ENCODE results near the gene OCLN. TPM values are rescaled to one million over a fixed set of nuclear protein-coding genes. Genes with fewer than 3 reads are reported as not detected.
"Not testable (repeated sequence)": the region's sequence is repeated elsewhere in the genome, so short reads cannot be mapped to it uniquely, and the experiment has no call there.

Gene OCLN
- total RNA-seq, 2 experiments from 2014 or later, result 0.56 to 1.0 TPM

DNA sequence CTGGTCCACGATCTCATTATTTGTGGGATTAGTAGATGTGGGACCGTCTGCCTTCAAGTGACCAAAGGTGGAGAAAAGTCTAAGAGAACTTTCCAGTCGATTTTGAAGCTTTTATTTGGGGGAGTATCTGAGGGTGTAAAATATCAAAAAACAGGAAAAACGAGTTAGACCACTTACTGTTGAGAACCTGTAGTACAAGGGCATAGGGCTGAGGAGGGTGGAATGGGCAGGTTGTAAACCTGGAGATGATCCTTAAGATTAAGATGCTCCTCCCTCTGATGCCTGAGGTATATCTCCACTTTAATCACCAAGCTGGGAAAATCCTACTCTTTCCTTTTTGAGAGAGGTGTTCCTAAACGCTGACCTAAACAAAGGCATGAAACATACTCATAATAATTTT, 35.4 kb downstream of the OCLN start:
- no peaks in the 10 kb centered on the region for H3K36me3 Mint-ChIP-seq (ENCODE audit: low read depth)

DNA sequence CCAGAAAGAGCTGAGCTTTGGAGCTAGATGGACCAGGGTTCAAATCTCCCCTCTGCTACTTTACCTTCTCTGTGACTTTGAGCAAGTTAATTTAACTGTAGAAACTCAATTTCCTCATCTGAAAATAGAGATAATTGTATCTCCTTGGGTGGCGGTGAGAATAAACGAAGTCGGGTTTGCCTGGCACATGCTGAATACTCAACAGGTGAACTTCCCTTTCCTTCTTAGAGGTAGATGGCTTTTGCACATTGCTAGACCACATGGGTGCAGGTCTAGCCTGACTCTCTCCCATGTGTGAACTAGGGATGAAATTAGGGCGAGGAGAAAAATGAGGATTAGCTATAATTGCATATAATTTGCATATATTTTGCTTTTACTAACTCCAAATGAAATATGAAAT, 36.0 kb downstream of the OCLN start:
- no peaks in the 10 kb centered on the region for H3K4me1 Mint-ChIP-seq (ENCODE audit: low read depth)
- DNase-seq (no peak), ATAC-seq (no peak)
- H3K36me3 Mint-ChIP-seq (ENCODE audit: low read depth), result no peaks in the 10 kb centered on the region
- POLR2A ChIA-PET, result no interaction called here
- H3K9me3 Mint-ChIP-seq, result no peaks in the 10 kb centered on the region
- H3K4me3 Mint-ChIP-seq, result no peak overlapping the region
- no peak overlapping the region for H3K27ac Mint-ChIP-seq
- intact Hi-C loops (cut with micrococcal nuclease), result no loop called here
- CTCF ChIA-PET, result interaction anchor here (1.0 kb wide), 1 partner anchor 522 kb away, joined by 3 read pairs; no protein-coding TSS in a partner anchor
- TF ChIP-seq, protein P1, sequence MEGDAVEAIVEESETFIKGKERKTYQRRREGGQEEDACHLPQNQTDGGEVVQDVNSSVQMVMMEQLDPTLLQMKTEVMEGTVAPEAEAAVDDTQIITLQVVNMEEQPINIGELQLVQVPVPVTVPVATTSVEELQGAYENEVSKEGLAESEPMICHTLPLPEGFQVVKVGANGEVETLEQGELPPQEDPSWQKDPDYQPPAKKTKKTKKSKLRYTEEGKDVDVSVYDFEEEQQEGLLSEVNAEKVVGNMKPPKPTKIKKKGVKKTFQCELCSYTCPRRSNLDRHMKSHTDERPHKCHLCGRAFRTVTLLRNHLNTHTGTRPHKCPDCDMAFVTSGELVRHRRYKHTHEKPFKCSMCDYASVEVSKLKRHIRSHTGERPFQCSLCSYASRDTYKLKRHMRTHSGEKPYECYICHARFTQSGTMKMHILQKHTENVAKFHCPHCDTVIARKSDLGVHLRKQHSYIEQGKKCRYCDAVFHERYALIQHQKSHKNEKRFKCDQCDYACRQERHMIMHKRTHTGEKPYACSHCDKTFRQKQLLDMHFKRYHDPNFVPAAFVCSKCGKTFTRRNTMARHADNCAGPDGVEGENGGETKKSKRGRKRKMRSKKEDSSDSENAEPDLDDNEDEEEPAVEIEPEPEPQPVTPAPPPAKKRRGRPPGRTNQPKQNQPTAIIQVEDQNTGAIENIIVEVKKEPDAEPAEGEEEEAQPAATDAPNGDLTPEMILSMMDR (IDR thresholded peaks at IDR 0.05), result no peak
- H3K27me3 Mint-ChIP-seq, result peaks cover 3% of the 10 kb centered on the region

More for the DNA sequence above, 35.4 kb downstream of the OCLN start:
- intact Hi-C loops (cut with micrococcal nuclease), result no loop called here
- ChIA-PET POLR2A (no interaction called here), CTCF (no interaction called here)
- TF ChIP-seq, protein P1 (IDR thresholded peaks at IDR 0.05), result no peak
- Mint-ChIP-seq H3K4me1 (ENCODE audit: low read depth) (no peaks in the 10 kb centered on the region), H3K27me3 (peaks cover 3% of the 10 kb centered on the region), H3K4me3 (no peak overlapping the region), H3K9me3 (no peaks in the 10 kb centered on the region), H3K27ac (no peak overlapping the region)
- no peak for DNase-seq
- no peak for ATAC-seq

DNA sequence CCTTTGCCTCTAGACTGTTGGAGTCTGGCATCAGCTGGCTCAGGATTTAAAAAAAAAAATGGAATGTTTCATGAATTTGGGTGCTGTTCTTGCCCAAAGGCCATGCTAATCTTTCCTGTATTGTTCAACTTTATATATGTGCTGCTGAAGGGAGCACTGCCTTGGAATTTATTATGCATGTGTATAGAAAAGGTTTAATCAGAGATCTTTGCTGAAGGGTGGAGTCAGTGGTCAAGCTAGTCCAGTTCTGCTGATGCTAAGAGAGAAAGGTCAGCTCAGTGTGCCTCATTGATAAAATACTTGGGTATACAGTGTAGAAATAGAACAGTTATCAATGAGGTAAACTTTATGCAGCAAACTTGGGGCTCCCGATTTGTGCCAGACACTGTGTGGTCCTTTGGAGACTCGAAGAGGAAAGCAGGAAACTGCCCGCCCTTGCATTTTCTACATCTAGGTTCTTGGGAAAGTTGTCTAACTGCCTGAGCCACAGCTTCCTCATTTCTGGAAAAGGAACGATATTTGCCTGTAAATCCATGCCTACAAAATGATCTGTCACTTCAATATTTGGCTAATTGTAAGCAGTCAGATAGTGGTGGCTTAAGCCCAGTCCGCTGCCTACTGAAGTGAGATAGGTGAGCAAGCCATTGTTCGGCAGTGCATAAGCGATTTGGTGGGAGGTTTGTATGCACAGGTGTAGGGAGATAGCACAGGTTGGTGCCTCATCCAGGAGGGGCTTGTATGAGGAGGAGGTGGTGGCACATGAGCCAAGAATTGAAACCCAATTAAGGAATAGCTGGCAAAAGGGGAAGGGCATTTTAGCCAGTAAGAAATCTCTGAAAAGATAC, 38.2 kb downstream of the OCLN start:
- Mint-ChIP-seq H3K27me3 (peaks cover 3% of the 10 kb centered on the region), H3K4me3 (no peak overlapping the region), H3K27ac (no peak overlapping the region), H3K4me1 (ENCODE audit: low read depth) (no peaks in the 10 kb centered on the region), H3K9me3 (no peaks in the 10 kb centered on the region), H3K36me3 (ENCODE audit: low read depth) (no peaks in the 10 kb centered on the region)
- DNase-seq (no peak), ATAC-seq (no peak)
- ChIA-PET CTCF (no interaction called here), POLR2A (no interaction called here)
- intact Hi-C loops (cut with micrococcal nuclease), result no loop called here
- TF ChIP-seq, protein P1 (IDR thresholded peaks at IDR 0.05), result no peak

DNA sequence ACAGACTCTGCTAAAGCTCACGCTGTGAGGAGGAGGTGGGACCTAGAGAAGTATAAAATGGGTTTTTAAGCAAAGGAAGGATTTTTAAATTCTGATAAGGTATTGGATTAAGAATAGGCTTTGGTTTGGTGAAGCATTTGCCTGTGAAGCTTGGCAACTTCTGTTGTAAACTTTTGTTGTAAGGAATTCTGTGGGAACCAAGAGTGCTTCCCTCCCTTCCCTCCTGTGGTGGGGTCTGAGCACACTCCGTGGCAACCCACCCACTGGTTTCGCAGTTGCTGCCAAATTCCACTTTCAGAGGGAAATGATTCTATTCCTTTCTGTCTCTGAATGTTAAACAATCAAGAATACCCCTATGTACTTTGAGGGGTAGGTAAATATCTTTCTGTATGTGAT, 38.8 kb downstream of the OCLN start:
- no peaks in the 10 kb centered on the region for H3K36me3 Mint-ChIP-seq (ENCODE audit: low read depth)
- H3K4me1 Mint-ChIP-seq (ENCODE audit: low read depth), result no peaks in the 10 kb centered on the region
- H3K9me3 Mint-ChIP-seq, result no peaks in the 10 kb centered on the region
- ChIA-PET POLR2A (no interaction called here), CTCF (no interaction called here)
- no peak overlapping the region for H3K27ac Mint-ChIP-seq
- DNase-seq, result no peak
- no peak overlapping the region for H3K4me3 Mint-ChIP-seq
- intact Hi-C loops (cut with micrococcal nuclease), result no loop called here
- TF ChIP-seq, protein P1 (IDR thresholded peaks at IDR 0.05), result no peak
- peaks cover 3% of the 10 kb centered on the region for H3K27me3 Mint-ChIP-seq
- no peak for ATAC-seq

DNA sequence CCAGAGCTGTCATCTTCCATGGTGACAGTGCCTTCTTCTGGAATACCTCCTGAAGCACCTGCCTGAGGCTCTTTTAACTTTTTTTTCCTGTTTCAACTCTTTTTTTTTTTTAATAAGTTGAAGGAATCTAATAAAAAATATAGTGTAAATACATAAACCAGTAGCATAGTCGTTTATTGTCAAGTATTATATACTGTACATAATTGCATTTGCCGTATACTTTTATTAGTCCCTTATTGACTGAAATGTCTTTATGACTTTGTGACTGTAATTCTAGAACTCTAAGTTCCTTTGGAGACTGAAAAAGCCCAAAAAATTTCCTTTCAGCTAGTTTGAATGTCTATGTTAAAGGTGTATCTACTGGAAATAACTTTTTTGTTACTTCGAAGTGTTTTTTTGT, 45.3 kb downstream of the OCLN start:
- POLR2A ChIA-PET; H3K36me3 Mint-ChIP-seq (ENCODE audit: low read depth); ATAC-seq; H3K4me1 Mint-ChIP-seq (ENCODE audit: low read depth); DNase-seq; H3K27ac Mint-ChIP-seq; H3K9me3 Mint-ChIP-seq; H3K27me3 Mint-ChIP-seq; CTCF ChIA-PET; H3K4me3 Mint-ChIP-seq; intact Hi-C loops (cut with micrococcal nuclease): not testable (repeated sequence)

DNA sequence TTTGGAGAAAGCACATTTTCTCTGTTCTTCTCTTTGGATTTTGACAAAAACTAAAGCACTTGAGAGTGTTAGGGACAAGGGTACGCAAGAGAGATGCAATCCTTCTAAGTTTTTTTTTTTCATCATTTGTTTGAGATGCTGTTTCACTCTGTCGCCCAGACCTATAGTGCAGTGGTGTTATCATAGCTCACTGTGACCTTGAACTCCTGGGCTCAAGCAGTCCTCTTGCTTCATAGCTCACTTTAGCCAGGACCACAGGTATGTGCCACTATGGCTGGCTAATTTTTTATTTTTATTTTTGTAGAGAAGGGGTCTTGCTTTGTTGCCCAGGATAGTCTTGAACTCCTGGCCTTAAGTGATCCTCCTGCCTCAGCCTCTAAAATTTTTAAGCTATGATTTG, 46.1 kb downstream of the OCLN start:
- H3K27me3 Mint-ChIP-seq; H3K4me3 Mint-ChIP-seq; ATAC-seq; DNase-seq; intact Hi-C loops (cut with micrococcal nuclease); H3K9me3 Mint-ChIP-seq; H3K36me3 Mint-ChIP-seq (ENCODE audit: low read depth); H3K4me1 Mint-ChIP-seq (ENCODE audit: low read depth); CTCF ChIA-PET; POLR2A ChIA-PET; H3K27ac Mint-ChIP-seq: not testable (repeated sequence)

DNA sequence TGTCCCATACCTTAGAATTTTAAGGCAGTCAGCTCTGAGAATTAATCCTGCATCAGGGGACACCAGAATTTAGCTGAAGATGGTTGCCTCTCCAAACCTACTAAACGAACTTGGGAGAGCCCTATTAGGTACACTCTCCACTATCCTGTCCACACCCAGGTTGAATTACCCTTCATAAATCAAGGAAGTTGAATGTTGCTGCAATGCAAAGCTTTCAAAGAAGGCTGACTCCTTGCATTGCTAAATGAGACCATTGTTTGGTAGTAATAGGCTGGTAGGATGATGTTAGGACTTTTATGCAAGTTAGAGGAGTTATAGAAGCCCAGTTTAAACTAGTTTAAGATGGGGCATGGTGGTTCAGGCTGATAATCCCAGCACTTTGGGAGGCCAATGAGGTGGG, 48.8 kb downstream of the OCLN start:
- H3K4me3 Mint-ChIP-seq; CTCF ChIA-PET; H3K4me1 Mint-ChIP-seq (ENCODE audit: low read depth); H3K9me3 Mint-ChIP-seq; POLR2A ChIA-PET; H3K27me3 Mint-ChIP-seq; DNase-seq; intact Hi-C loops (cut with micrococcal nuclease); ATAC-seq; H3K27ac Mint-ChIP-seq; H3K36me3 Mint-ChIP-seq (ENCODE audit: low read depth): not testable (repeated sequence)

DNA sequence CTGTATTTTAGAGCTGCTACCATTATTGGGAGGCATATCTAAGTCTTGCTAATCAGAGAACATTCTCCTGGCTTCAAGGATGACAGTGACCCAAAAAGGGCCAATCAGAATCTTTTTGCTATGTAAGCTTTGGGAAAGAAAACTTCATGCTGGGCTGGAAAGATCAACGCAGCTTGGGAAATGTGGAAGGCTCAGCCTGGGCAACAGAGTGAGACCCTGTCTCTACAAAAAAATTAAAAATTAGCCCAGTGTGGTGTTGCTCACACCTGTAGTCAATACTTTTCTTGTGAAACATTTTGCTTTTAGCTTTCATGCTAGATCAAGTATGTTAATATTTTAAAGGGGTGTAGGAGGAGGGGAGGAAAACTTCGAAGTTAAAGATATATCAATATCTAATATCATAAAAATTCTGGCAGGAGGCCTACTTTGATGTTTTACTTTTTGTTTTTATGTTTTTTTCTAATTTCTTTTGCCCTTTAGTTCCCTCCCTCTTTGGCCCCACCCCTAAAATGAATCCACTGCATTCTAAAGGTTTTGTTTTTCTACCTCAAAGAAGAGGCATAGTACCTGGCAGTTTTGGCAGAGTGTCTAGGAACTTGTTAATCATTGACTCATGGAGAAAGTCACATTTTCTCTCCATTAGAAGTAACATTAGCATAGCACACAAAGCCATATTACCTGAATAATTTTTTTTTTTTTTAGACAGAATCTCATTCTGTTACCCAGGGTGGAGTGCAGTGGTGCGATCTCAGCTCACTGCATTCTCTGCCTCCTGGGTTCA, 50.4 kb downstream of the OCLN start:
- H3K27ac Mint-ChIP-seq; POLR2A ChIA-PET; CTCF ChIA-PET; H3K4me1 Mint-ChIP-seq (ENCODE audit: low read depth); ATAC-seq; H3K27me3 Mint-ChIP-seq; DNase-seq; H3K36me3 Mint-ChIP-seq (ENCODE audit: low read depth); intact Hi-C loops (cut with micrococcal nuclease); H3K4me3 Mint-ChIP-seq; H3K9me3 Mint-ChIP-seq: not testable (repeated sequence)
